IMR-90 (cell line): Measurements from ENCODE around the gene CDH12.

Experiments used
- BHLHE40 ChIP-seq: fragments of 150-350 bp; IDR thresholded peaks from 2 replicates; pipeline ENCODE4 v1.6.1; 2016; ENCODE audit warnings: mild to moderate bottlenecking, low read depth, low read length
- CHD1 ChIP-seq: IDR thresholded peaks from 2 replicates; pipeline ENCODE4 v1.6.1; 2012; ENCODE audit warnings: low read depth, low read length, improper control_type of control experiment
- MXI1 ChIP-seq: IDR thresholded peaks from 2 replicates; pipeline ENCODE4 v1.6.1; 2012; ENCODE audit warnings: low read depth, mild to moderate bottlenecking, low read length, moderate library complexity, borderline replicate concordance
- NFE2L2 ChIP-seq: fragments of 150-350 bp; IDR thresholded peaks from 2 replicates; pipeline ENCODE4 v1.6.1; 2016; ENCODE audit warnings: low read depth, mild to moderate bottlenecking, low read length
- POLR2A ChIP-seq: IDR thresholded peaks from 2 replicates; pipeline ENCODE4 v1.6.1; 2012; ENCODE audit warnings: mild to moderate bottlenecking, low read depth, low read length
- RAD21 ChIP-seq: IDR thresholded peaks from 2 replicates; pipeline ENCODE4 v1.6.1; 2012; ENCODE audit warnings: low read length, improper control_type of control experiment
- RFX5 ChIP-seq: IDR thresholded peaks from 2 replicates; pipeline ENCODE4 v1.8.0; 2012; ENCODE audit warnings: low read depth, mild to moderate bottlenecking, low read length, moderate library complexity
- SMC3 ChIP-seq: fragments of 150-350 bp; IDR thresholded peaks from 2 replicates; pipeline ENCODE4 v1.6.1; 2016; ENCODE audit warnings: low read depth, mild to moderate bottlenecking, antibody characterized with exemption, low read length, moderate library complexity
- TF ChIP-seq, protein P1 (sequence below): conservative IDR thresholded peaks from 2 replicates; pipeline ENCODE4 v1.5.1; 2012; ENCODE audit warnings: mild to moderate bottlenecking, low read depth, low read length, improper control_type of control experiment

DNA sequence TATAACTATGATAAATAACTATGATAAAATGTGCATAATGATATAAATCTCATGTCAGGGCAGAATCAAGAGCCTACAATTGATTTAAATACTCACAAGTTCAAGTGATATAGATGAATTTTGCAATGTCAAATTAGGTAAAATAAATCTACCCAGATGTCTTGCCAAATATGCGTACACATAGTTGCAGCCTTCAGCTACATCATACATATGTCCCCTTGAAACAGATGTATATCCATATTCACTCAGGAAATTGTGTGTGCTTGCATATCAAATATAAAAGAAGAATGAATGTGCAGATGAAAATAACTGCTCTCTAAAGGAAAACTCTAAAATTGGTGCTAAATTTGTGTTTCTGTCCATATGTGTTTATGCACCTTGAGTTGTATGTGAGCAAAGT is 130.7 kb downstream of the CDH12 start:
- TF ChIP-seq MXI1 (no peak), POLR2A (no peak), RFX5 (no peak), RAD21 (no peak), SMC3 (no peak), BHLHE40 (no peak), NFE2L2 (no peak), CHD1 (no peak)
- TF ChIP-seq, protein P1, sequence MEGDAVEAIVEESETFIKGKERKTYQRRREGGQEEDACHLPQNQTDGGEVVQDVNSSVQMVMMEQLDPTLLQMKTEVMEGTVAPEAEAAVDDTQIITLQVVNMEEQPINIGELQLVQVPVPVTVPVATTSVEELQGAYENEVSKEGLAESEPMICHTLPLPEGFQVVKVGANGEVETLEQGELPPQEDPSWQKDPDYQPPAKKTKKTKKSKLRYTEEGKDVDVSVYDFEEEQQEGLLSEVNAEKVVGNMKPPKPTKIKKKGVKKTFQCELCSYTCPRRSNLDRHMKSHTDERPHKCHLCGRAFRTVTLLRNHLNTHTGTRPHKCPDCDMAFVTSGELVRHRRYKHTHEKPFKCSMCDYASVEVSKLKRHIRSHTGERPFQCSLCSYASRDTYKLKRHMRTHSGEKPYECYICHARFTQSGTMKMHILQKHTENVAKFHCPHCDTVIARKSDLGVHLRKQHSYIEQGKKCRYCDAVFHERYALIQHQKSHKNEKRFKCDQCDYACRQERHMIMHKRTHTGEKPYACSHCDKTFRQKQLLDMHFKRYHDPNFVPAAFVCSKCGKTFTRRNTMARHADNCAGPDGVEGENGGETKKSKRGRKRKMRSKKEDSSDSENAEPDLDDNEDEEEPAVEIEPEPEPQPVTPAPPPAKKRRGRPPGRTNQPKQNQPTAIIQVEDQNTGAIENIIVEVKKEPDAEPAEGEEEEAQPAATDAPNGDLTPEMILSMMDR: no peak
